Measurements from ENCODE around the gene RNPEPL1.
"Not testable (repeated sequence)": the region's sequence is repeated elsewhere in the genome, so short reads cannot be mapped to it uniquely, and the experiment has no call there.

The RNPEPL1 gene

DNA sequence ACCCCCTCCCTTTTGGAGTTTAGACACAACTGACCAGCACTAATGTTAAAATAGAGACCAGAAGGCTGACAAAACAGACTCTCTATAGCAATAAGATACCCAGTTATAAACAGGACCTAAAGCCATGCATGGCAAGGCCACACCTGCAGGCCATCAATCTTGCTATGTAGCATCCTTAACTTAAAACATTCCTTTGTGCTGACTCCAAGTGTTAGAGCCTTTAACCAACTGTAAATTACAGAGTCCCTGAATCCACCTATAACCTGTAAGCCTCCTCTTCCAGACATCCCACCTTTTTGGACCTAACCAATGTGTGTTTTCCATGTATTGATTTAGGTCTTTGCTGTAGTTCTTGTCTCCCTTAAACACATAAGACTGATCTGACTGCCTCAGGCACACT lies 28.4 kb upstream of the RNPEPL1 start:
- DNase-seq, result no peak

- no peak for DNase-seq
These were observed 17.0 kb upstream of the RNPEPL1 start for GRCh38 chr2:240551288-240551687.

DNA sequence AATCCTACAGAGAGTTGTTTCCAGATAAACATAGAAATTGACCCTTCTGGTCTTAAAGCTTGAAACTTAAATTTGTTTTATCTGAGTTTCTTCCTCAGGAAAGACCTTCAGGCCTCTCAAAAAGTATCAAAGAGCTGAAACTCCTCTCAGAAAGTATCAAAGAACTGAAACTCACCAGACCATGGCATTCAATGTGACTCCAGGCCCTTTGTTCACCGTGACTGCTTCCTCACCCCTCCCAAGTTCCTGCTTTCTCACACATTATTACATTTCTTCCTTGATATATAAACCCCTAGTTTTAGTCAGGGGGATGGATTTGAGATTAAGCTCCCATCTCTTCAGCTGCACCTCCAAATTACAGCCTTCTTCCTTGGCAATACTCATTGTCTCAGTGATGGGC lies 16.5 kb upstream of the RNPEPL1 start:
- no peak for DNase-seq

DNA sequence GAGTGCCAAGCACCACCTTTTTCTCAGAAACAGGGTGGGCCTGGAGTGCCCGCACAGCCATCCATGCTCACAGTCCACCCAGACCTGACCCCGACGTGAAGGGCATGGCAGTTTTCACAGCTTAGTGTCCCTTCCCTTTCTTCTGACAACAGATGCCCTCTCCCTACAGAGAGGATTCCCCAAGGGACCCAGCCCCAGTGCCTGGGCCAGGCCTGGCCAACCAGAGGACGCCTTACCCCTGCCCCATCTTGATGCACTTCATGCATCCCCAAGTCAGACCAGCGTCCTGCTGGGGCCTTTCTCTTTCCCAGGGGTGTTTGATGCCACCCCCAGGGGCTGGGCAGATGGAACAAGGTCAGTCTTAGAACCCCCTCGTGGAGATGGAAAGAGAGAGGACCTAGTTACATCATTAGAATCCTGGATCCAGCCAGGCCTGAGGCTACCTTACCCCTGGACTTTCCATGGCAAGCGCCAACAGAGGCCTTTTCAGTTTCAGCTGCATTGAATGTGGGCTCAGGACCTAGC lies 14.3 kb upstream of the RNPEPL1 start:
- DNase-seq, result no peak

GRCh38 chr2:240554767-240555493 lies 13.4 kb upstream of the RNPEPL1 start:
- DNase-seq, result no peak

GRCh38 chr2:240555541-240556250 lies 12.6 kb upstream of the RNPEPL1 start:
- DNase-seq, result no peak

DNA sequence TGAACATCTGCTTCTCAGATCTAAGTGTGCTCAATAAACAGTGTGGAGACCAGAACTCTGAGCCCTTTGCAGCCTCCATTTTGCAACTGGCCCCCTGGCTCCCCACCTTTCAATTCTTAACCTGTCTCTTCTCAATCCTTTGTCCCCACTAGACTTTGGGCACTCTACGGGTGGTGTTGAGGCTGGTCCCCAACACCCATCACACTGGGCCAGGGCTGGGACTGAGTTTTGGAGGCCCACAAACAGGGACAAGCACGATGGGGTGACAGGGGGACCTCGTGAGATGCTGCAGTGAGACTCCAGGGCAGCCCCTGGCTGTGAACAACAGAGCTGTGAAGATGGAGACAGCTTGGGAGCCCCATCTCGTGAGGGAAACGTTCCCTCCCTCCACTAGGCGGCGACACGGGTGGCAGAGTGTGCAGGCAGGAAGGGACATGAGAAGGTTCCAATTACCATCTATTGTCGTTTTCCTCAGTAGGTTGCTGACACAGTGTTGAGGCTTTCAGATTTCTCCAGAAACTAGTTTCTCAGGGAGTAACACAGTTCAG lies 11.7 kb upstream of the RNPEPL1 start:
- no peak for DNase-seq

- DNase-seq, result no peak
These were observed 11.1 kb upstream of the RNPEPL1 start for GRCh38 chr2:240557101-240557751.

- DNase-seq, result no peak
These were observed 10.5 kb upstream of the RNPEPL1 start, which contains the start of gene ANKMY1 for GRCh38 chr2:240557808-240558207. Gene ANKMY1, minus strand, starts transcription at chr2:240557988. Its CDS starts 653 bp downstream, at chr2:240557335.

DNA sequence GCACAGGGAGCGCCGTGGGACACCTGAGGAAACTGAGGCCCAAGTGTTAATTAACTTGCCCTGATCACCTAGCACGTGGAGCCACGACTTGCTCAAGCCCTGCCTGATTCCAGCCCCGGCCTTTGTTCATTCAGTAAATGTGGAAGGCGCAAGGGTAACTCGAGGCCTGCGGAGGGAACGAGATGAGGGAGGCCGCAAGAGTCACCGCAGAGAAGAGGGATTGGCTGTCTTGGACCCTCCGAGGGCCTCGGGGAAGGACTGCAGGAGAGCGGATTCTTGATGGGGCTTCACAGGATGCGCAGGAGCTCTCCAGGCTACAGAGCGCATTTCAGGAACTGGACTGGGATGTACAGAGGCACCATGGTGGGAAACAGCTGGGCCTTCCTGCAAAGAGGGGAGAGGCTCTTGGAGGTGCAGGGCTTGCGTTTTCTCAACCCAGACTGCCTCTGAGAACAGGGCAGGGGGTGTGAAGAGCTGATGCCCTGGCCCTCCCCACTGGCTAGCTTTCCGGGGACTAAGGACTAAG lies 10.0 kb upstream of the RNPEPL1 start:
- no peak for DNase-seq

DNA sequence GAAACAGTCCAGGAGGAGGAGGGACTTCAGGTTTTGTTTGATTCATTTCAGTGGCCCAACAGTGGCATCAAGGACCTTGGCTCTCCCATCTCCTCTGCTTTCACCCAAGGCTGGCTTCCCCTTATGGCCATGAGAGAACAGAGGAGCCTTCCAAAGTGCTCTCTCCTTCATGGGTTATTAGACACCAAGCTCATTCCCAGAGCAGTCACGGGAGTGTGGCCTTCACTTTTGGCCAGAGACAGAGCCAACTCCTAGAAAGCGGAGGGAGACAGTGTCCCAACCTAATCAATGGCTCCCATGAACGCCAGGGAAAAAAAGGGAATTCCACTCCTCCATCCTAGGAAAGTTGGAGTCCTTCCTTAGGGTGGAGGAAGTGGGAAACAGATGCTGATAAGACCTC lies 9.0 kb upstream of the RNPEPL1 start:
- no peak for DNase-seq

DNA sequence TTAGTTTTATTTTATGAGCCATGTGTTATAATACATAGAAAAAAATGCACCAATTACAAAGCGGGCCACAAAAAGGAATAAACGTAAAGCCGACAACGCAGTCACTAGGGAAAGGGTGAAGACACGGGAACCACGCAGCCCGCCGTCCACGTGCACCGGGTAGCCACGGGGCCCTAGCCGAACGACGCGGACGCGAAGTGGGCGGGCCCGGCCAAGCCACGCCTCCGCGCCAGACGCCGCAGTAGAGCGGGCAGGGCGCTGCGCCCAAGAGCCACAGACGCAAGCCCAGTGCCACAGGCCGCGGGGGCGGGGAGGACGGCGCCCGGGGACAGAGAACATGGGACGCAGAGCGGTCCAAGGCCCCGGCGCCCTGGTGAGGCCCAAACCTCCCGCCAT lies 8.2 kb upstream of the RNPEPL1 start, which contains the start of gene DUSP28:
Gene DUSP28, plus strand, starts transcription at position 274 of the 396 bp plus-strand sequence. CDS start 328 bp downstream, outside the sequence.
- no peak for DNase-seq

DNA sequence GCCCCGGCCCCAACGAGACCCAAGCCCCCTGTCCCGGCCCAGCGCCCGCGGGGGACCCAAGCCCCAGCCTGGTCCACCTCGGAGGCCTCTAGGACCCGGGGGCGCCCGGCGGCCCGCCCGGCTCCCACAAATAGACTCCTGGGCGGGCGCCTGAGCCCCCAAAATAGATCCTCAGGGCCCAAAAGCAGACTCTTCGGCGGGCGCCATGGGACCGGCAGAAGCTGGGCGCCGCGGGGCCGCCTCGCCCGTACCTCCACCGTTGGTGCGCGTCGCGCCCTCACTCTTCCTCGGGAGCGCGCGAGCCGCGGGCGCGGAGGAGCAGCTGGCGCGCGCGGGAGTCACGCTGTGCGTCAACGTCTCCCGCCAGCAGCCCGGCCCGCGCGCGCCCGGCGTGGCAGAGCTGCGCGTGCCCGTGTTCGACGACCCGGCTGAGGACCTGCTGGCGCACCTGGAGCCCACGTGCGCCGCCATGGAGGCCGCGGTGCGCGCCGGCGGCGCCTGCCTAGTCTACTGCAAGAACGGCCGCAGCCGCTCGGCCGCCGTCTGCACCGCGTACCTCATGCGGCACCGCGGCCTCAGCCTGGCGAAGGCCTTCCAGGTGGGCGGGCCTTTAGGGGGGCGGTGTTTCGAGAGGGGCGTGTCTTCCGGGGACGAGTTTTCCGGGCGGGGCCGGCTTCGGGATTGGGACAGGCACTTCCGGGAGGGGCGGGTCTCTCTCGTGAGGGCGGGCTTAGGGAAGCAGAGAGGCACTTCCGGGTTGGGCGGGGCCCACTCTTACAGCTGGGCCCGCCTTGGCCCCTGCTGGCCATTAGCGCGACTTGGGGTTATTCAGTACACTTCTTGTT lies 7.6 kb upstream of the RNPEPL1 start:
- DNase-seq, result peak; percentile 87

DNA sequence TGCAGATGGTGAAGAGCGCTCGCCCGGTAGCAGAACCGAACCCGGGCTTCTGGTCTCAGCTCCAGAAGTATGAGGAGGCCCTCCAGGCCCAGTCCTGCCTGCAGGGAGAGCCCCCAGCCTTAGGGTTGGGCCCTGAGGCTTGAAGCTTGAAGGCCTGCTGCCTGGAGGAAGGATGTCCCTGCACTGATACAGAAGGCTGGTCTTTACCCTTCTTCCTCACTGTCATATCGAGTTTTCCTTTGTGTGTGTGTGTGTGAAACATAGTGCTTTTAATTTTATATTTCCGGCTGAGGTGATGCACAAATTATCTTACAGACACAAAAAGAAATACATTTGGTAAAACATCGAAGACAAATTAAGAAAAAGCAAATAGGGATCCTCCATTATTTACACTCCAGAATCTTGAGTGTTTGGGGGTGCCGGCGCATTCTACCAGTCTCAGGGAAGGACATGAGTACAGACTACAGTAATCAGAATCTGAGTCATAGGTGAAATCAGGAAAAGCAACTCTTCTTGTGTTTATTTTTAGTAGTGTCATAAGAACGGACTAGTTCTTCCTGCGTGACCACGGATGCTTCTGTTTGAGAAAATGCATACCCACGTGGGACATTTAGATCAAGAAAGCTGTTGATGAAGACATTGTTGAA lies 6.8 kb upstream of the RNPEPL1 start:
- DNase-seq, result no peak

- DNase-seq, result not testable (repeated sequence)
These were observed 5.1 kb upstream of the RNPEPL1 start for GRCh38 chr2:240563231-240563630.

GRCh38 chr2:240563951-240564560 lies 4.2 kb upstream of the RNPEPL1 start:
- DNase-seq, result no peak

DNA sequence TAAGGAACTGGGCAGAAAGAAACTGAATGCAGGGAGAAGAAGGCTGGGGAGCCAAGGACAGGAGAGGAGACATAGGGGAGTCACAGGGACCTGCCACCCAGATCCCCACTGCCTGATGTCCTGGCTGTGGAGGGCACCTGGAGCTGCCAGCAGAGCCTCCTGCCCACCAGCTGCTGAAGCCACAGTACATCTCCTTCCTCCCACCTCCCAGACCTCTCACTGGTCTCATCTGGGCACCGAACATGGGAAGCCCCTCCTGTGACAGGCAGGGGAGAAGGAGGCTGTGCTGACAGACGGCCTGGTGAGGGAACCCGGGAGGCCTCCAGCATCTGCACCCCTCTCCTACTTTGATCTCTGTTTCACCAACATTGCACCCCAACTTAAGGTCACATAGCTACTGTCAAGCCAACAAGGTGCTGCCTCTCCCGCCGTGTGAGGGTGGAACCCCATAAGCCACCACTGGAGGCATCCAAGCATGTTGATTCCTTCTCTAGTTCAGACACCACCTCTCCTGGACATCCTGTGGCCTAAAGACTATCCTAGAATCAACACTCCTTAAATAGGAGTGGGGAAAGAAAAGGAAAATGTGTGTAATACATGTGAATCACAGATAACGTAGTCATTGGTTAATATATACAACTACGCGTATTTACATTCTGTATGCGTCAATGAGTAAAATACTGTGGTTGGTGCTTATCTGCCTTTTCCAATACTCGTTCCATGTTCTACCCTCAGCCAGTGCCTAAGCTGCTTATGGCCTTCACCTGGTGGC lies 3.5 kb upstream of the RNPEPL1 start:
- no peak for DNase-seq

DNA sequence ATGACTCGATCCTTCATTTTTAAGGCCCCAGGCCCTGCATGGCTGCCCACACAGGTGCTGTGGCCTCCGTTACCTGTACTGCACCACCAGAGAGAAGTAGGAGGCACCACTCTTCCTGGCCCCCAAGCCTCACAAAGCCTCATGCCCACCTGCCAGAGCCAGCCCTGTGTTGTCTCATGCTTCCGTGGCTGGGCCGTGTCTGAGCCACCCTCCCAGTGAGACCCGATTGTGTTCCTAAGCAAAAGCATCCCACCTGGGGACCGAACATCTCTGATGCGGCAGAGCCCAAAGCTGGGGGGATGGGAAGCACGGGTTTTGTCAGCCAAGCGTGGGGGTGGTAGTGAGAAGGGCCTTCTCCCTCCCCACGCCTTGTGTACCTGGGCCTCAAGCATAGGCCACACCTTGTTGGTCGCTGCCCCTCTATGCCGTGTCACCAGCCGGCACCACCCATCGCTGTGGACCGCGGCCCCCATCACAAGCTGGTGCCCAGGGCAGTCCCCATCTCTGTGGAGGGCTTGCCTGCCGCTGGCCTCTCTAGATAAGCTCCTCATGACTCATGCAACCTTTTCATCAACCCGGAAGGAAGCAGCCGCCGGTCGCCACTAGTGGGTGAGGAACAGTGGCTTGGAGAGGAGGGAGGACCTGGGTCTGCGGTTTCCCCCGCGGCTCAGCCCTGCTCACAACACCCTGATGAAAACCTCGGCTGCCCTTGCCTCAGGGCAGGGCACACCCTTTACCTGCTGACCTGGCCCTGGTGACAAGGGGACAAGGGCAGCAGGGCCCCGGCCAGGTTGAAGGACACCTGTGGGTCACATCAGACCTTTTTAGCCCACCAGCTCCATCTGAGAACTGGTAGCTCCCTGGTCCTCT lies 2.7 kb upstream of the RNPEPL1 start:
- DNase-seq, result no peak

Measured in NCI-H1417 treated with DMSO at 0.1 percent for 48 hours (cell line).